GM19324 (cell line): ENCODE data around the gene UFSP2.
"Not testable (repeated sequence)": the region's sequence is repeated elsewhere in the genome, so short reads cannot be mapped to it uniquely, and the experiment has no call there.

ENCODE experiments used
- ATAC-seq: cut with Tn5 transposase; IDR thresholded peaks from one replicate; pipeline ENCODE4 v1.9.1; 2021; ENCODE audit warnings: mild to moderate bottlenecking, moderate library complexity; ENCODE audit not compliant: unreplicated experiment, low FRiP score

The UFSP2 gene

DNA sequence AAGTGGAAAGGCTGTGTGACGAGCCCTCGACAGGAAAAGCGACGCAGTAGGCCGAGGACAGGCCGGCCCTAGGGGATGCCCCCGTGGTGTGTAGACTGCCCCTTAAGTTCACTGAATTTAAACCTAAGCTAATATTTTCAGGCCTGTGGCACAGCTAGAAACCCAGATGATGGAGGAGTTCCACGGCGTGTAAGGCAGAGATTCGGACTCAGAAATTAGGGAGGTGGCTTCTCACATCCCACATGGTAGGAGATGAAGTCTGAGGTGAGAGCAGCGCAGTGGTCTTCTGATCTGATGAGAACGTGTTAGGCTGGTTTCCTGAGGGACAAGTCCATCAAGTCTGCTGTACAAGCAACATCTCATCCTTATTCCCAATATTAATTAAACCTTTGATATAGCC lies 37.8 kb downstream of the UFSP2 start:
- ATAC-seq, result no peak

DNA sequence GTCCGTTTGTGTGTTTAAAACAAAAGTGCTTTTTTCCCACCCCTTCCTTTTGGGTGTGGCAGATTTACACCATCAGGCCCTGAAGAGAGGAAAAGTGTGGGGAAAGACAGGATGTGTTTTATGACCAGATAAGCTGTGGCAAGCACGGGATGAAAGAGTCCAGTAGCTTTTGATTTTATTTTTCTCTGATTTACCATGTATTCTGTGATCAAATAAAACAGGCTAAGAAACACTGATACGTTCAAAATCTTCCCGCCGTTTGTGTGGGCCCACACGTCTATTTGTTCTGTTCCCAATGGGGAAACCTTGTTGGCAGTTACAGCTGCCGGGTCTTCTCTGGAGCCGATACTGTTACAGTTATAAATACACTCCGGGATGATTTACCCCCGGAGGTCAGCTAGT lies 40.8 kb downstream of the UFSP2 start:
- no peak for ATAC-seq

DNA sequence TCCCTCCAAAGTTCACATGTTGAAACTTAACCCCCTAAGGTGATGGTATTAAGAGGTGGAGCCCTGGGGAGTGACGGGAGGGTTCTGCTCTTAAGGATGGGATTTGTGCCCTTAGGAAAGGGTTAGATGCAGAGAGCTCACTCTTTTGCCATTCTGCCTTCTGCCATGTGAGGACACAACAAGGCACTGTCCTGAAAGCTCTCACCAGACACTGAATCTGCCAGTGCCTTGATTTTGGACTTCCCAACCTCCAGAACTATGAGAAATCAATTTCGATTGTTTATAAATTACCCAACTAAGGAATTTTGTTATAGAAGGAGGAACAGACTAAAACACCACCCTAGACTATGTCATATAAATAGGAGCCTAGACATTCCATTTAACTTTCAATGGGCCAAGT lies 41.7 kb downstream of the UFSP2 start:
- ATAC-seq, result no peak

GRCh38 chr4:185383451-185383850 lies 42.3 kb downstream of the UFSP2 start:
- no peak for ATAC-seq

DNA sequence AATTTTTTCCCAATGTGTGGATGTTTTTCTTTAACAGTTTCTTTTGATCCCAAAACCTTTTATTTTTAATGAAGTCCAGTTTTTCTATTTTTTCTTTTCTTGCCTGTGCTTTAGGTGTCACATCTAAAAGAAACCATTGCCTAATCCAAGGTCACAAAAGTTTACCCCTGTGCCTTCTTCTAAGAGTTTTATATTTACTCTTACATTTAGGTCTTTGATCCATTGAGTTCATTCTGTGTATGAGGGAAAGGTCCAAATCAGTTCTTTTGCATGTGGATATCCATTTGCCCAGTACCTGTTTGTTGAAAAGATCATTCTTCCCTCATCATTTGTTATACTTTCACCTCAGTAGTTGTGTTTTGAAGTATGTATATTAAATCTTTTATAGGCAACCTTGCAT lies 43.0 kb downstream of the UFSP2 start:
- no peak for ATAC-seq

DNA sequence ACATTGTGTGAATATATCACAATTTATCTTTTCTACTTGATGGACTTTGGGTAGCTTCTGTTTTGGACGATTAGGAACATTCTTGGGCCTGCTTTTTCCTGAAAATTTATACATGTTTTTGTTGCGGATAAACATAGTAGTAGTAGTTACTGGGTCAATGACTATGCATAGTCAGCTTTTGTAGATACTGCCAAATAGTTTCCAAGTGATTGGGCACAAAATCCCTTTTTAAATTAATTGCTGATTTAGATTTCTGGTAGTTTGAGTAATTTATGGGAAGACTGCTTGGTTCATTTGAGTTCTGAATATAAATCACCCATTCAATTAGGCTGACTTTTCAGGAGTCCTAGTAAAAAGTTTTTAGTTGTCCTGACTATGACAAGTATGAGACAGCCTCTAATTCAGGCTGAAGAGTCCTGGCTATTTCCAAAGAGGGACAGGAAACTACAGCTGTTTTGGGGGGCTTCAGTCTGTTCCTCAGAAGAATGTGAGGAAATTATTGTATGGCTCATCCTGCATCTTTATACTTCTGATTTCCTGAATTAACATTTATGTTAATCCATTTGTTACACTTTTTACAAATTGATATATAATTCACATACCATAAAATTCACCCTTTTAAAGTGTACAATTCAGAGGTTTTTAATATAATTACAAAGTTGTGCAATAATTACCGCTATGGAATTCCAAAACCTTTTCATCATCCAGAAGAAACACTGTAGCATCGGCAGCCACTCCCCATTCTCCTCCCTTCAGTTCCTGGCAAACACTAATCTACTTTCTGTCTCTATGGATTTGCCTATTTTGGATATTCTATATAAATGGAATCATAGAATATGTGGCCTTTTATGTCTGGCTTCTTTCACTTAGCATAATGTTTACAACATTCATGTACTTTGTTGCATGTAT lies 44.2 kb downstream of the UFSP2 start:
- ATAC-seq, result no peak

GRCh38 chr4:185380320-185380719 lies 45.4 kb downstream of the UFSP2 start:
- no peak for ATAC-seq

DNA sequence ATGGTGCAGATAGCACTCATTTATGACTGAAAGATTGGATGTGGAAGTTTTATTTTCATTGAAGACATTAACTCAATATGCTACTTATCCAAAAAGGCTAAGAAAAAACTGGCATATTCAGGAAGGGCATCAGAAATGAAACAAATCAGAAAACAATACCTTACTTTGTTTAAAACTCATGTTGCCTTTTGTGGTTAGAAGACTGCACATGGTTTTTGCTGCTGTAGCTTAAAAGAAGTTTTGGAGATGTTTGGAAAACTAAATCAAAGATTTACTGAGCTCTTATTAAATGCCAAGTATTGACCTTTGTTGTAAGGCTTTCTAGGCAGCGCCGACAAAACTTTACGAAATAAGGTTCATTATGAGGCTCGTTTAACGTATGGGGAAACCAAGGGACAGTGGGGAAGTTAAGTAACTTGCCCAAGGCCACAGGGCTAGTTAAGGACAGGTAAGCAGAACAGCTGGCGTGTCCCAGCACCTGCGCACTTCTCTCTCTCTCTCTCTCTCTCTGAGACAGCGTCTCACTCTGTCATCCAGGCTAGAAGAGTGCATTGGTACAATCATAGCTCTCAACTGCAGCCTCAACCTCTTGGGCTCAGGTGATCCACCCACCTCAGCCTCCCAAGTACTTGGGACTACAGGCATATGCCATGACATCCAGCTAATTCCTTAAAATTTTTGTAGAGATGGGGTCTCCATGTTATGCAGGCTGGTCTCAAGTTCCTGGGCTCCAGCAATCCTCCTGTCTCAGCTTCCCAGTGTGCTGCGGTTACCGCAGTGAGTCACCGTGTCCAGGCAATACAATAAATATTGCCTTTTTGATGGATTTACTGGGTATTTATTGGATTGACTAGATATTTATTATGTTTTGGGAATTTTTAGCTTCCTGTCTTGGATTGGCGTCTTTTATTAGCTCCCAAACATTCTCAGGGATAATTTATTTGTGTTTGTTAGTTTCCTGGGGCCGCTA lies 46.2 kb downstream of the UFSP2 start:
- no peak for ATAC-seq

GRCh38 chr4:185378264-185378663 lies 47.5 kb downstream of the UFSP2 start:
- ATAC-seq, result no peak

DNA sequence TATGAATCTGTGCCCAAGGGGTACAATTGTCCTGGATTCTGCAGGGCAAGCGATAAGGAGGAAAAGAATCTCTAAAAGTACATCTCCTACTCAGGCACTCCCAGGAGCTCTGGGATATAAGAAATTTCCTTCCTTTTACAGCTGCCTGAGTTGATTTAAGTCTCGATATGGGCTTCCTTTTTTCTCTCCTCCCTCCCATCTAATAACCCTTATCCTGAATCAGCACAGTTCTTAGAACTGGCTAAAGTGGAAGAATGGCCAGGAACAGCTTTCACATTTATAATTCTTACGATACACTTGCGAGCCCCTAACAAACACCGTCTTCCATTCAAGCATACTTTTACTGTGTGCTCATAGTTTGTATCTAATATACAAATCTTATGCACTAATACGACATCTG lies 51.2 kb downstream of the UFSP2 start:
- ATAC-seq, result no peak

DNA sequence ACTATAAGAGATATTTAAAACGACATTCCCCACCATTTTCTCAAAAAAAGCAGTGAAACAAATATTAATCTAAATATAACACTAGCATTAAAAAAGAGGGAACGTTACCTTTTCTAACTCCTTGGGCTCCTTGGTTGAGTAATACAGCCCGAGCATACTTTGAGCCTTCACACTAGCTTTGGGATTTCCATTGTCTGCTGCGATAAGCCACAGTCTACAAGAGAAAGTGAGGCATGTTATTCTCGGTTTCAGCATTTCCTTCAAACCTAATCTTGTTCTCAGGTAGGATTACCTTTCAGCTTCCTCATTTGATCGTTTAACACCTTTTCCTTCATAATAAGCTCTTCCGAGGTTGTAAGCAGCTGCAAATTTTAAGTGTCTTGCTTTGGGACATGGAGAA lies 51.7 kb downstream of the UFSP2 start:
- no peak for ATAC-seq

GRCh38 chr4:185371702-185372101 lies 54.1 kb downstream of the UFSP2 start:
- ATAC-seq, result no peak

DNA sequence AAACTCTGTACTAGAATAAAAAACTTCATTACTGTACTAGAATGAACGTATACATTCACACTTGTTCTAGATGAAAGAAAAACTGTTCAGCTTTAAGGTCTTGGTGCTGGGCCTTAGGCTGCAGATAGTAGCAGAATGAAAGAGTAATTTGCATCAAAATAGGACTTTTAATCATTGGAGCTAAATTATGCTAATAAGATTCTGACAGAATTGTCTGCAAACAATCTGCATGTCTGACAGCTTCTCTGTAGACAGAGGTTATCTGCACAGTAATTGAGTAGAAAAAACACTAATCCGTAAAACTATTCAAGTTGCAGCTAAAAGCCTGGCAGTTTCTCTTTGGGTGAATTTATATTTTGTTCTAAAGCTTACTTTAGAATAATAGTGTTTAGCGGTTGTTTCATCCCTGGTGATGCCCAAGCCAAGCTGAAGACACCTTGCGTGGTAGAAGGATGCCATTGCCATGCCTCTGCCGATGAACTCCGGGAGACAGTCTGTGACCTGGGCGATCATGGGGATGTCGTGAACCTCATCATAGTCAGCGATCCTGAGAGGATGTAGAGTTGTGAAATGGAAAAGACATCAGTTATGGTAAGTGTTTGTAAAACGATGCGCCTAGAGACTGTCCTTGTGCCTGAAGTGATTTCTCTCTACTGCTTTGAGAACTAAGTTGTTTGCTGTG lies 55.4 kb downstream of the UFSP2 start:
- no peak for ATAC-seq

GRCh38 chr4:185369731-185370130 lies 56.0 kb downstream of the UFSP2 start:
- ATAC-seq, result no peak

DNA sequence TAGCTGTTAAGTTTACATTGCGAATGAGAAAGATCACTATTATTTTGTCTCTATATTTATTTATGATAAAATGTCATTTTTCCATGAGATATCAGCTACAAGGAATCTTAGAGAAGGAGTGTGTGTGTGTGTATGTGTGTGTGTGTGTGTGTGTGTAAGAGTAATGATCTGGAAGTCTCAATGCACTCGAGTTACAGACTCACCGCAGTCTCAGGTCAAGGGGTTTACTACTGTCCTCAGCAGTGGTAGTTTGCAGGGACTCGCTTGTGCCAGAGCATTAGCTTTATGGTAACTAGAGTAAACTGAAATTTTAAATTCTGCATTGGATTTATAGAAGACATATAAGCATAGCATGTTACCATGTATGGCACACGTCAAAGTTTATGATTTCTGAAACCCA lies 60.9 kb downstream of the UFSP2 start:
- ATAC-seq, result no peak

DNA sequence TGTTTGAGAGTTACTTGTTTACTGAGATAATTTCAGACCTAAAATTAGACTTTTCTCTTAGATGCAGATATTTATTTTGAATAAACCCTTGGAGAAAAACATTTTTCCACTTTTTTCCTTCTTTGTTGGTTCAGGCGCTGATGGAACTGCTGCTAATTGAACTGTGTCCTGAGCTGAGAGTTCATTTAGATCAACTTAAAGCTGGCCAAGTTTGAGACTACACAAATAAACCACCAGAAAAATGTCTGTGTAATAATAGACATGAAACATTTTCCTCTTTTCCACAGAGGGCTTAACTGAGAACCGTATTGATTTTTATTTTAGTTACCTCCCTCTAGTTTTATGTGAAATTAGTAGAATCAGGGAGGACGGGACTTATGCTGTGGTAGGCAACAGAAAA lies 62.5 kb downstream of the UFSP2 start:
- ATAC-seq, result no peak

DNA sequence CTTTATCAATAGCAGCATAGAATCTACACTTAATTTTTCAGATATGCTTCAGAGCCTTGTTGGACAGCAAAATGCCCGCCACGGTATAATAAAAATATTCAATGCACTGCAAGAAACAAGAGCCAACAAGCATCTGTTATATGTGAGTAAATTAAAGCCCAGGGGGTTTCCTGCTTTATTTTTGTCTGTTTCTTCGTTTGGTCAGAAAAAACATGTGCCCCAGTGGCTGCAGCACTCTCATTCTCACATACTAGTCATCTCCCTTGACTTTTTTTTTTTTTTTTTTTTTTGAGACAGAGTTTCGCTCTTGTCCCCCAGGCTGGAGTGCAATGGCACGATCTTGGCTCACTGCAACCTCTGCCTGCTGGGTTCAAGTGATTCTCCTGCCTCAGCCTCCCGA lies 63.2 kb downstream of the UFSP2 start:
- not testable (repeated sequence) for ATAC-seq

DNA sequence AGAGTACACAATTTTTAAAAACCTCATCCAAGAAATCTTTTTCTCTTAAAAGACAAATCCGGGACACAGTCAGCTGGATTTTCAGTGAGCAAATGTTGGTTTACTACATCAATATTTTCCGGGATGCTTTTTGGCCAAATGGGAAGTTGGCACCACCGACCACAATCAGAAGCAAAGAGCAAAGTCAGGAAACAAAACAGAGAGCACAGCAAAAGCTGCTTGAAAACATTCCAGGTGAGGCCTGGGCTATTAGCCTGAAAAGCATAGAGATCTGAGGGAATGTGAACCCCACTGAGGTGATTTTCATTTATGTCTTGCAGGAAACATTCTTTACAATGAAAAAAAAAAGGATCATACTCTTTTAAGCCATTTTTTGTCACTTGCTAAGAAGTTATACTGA lies 63.9 kb downstream of the UFSP2 start:
- no peak for ATAC-seq

GRCh38 chr4:185359767-185360446 lies 65.9 kb downstream of the UFSP2 start:
- no peak for ATAC-seq

GRCh38 chr4:185358959-185359358 lies 66.8 kb downstream of the UFSP2 start:
- no peak for ATAC-seq
